Endothelial cell of umbilical vein (primary cell): ENCODE data around the gene NTSR1. TPM values are rescaled to one million over a fixed set of nuclear protein-coding genes. Genes with fewer than 3 reads are reported as not detected.

Experiments
- BruUV-seq: library from RNA; stranded (reverse); fragments of 400-500 nt; replicated peaks from 2 replicates; lab custom pipeline; 2021; lab: Mats Ljungman, UMichigan
- CTCF ChIA-PET: fragments of 300-600, 350-600 bp; sonication (Branson Sonifier 250); formaldehyde crosslinking; loops from one replicate; lab custom pipeline; 2021; ENCODE audit warnings: antibody characterized with exemption, inconsistent platforms; lab: Charles Lee
- POLR2A ChIA-PET: fragments of 300-600, 350-600 bp; sonication (Branson Sonifier 250); formaldehyde crosslinking; loops from one replicate; lab custom pipeline; 2021; ENCODE audit warnings: antibody characterized with exemption, inconsistent platforms; lab: Charles Lee
- DNase-seq: peaks from one replicate; pipeline ENCODE4 v3.0.0-alpha.2; 2011; ENCODE audit warnings: low read depth, low spot score
- FAIRE-seq: peaks from 2 replicates; lab custom pipeline; 2011; peaks lifted over from hg19 to GRCh38; lab: Jason Lieb, UNC
- H2AFZ ChIP-seq: 2 replicates; pipeline ENCODE4 v1.6.0; 2012; ENCODE audit warnings: low read depth, low read length, control low read depth, inconsistent platforms
- H3K27ac ChIP-seq: 2 replicates; pipeline ENCODE4 v1.5.1; 2011; ENCODE audit warnings: low read depth, mild to moderate bottlenecking, control low read depth, low read length, moderate library complexity; ENCODE audit not compliant: insufficient read depth
- H3K27me3 ChIP-seq, 2 experiments: 2 replicates each; pipeline versions ENCODE4 v1.6.0 to v1.6.1; 2011; ENCODE audit warnings: low read length in 2 of 2, mixed read lengths in 1 of 2; ENCODE audit not compliant: control insufficient read depth in 2 of 2, insufficient read depth in 2 of 2
- H3K36me3 ChIP-seq, 2 experiments: 2 replicates in 1 of 2; 3 replicates in 1 of 2; pipeline ENCODE4 v1.5.1; 2011; ENCODE audit warnings: low read length in 2 of 2, mild to moderate bottlenecking in 1 of 2, moderate library complexity in 1 of 2; ENCODE audit not compliant: control insufficient read depth in 2 of 2, insufficient read depth in 2 of 2; ENCODE audit errors: extremely low read depth in 1 of 2
- H3K4me1 ChIP-seq: 3 replicates; pipeline ENCODE4 v1.5.1; 2011; ENCODE audit warnings: mild to moderate bottlenecking, low read length; ENCODE audit not compliant: control insufficient read depth, insufficient read depth; ENCODE audit errors: extremely low read depth
- H3K4me2 ChIP-seq: 2 replicates; pipeline ENCODE4 v1.6.1; 2011; ENCODE audit warnings: low read length, control low read depth, mixed read lengths; ENCODE audit not compliant: insufficient read depth
- H3K4me3 ChIP-seq, 3 experiments: fragments of 200-600 bp in 1 of 3; sonication (generic), shearing (Covaris generic) in 1 of 3; replicated peaks in 1 of 3; 2 replicates each; pipeline ENCODE4 v1.5.1; 2011 to 2016; ENCODE audit warnings: control low read depth in 3 of 3, low read length in 3 of 3, mild to moderate bottlenecking in 2 of 3, inconsistent platforms in 1 of 3, low read depth in 1 of 3, moderate library complexity in 1 of 3; ENCODE audit not compliant: insufficient read depth in 1 of 3
- H3K79me2 ChIP-seq: 2 replicates; pipeline ENCODE4 v1.6.0; 2012; ENCODE audit warnings: low read length, inconsistent platforms; ENCODE audit not compliant: control insufficient read depth, insufficient read depth
- H3K9ac ChIP-seq: replicated peaks from 2 replicates; pipeline ENCODE3; 2011; ENCODE audit warnings: low read length, control low read depth; ENCODE audit not compliant: insufficient read depth; ENCODE audit errors: extremely low read depth
- H3K9me1 ChIP-seq: replicated peaks from 3 replicates; pipeline ENCODE4 v1.6.0; 2011; ENCODE audit warnings: mild to moderate bottlenecking, low read length; ENCODE audit not compliant: control insufficient read depth, insufficient read depth; ENCODE audit errors: extremely low read depth
- H3K9me3 ChIP-seq: replicated peaks from 2 replicates; pipeline ENCODE4 v1.5.1; 2012; ENCODE audit warnings: low read length, inconsistent platforms; ENCODE audit not compliant: control insufficient read depth, insufficient read depth
- H4K20me1 ChIP-seq: replicated peaks from 2 replicates; pipeline ENCODE3; 2011; ENCODE audit warnings: mild to moderate bottlenecking, low read length; ENCODE audit not compliant: control insufficient read depth, insufficient read depth; ENCODE audit errors: extremely low read depth
- CTCF ChIP-seq, 2 donors: IDR thresholded peaks; 1 replicate in 1 of 2; 2 replicates in 1 of 2; pipeline ENCODE4 v1.5.1; 2011; ENCODE audit warnings: low read length in 2 of 2, mild to moderate bottlenecking in 2 of 2, moderate library complexity in 2 of 2, control low read depth in 1 of 2, inconsistent platforms in 1 of 2, low read depth in 1 of 2; ENCODE audit not compliant: insufficient read depth in 1 of 2; ENCODE audit errors: extremely low read depth in 1 of 2
- EZH2 ChIP-seq: IDR thresholded peaks from 2 replicates; pipeline ENCODE4 v1.6.1; 2012; ENCODE audit warnings: borderline replicate concordance, low read depth, mild to moderate bottlenecking, moderate library complexity, low read length, inconsistent platforms; ENCODE audit not compliant: severe bottlenecking
- FOS ChIP-seq: IDR thresholded peaks from 2 replicates; pipeline ENCODE4 v1.6.1; 2011; ENCODE audit warnings: mild to moderate bottlenecking, low read length, moderate library complexity, borderline replicate concordance; ENCODE audit not compliant: insufficient read depth
- GATA2 ChIP-seq: IDR thresholded peaks from 2 replicates; pipeline ENCODE4 v1.7.0; 2011; ENCODE audit warnings: low read depth, mild to moderate bottlenecking, moderate library complexity, mixed read lengths, low read length; ENCODE audit not compliant: insufficient read length, insufficient read depth
- JUN ChIP-seq: IDR thresholded peaks from 2 replicates; pipeline ENCODE4 v1.6.1; 2011; ENCODE audit warnings: borderline replicate concordance, low read depth; ENCODE audit not compliant: insufficient read length, insufficient read depth
- MAX ChIP-seq: IDR thresholded peaks from 2 replicates; pipeline ENCODE4 v1.6.1; 2011; ENCODE audit not compliant: insufficient read depth, insufficient read length
- MYC ChIP-seq: IDR thresholded peaks from one replicate; pipeline ENCODE4 v1.6.1; 2011; ENCODE audit warnings: mild to moderate bottlenecking, low read depth, low read length
- POLR2A ChIP-seq: IDR thresholded peaks from 2 replicates; pipeline ENCODE4 v1.6.1; 2012; ENCODE audit warnings: low read depth, mild to moderate bottlenecking, control low read depth, low read length
- POLR2AphosphoS5 ChIP-seq: IDR thresholded peaks from 2 replicates; pipeline ENCODE4 v1.6.1; 2012; ENCODE audit warnings: low read depth, mild to moderate bottlenecking, control low read depth, low read length, moderate library complexity; ENCODE audit not compliant: insufficient read depth
- dilution Hi-C: fragments of 300-500 bp; cut with MboI; formaldehyde crosslinking; loops from one replicate; pipeline ENCODE4 v1.15.0; 2019; ENCODE audit warnings: low sequenced_read_pairs; ENCODE audit not compliant: extremely low pct_ligation_motif_present
- intact Hi-C: fragments of 100-400 bp; cut with micrococcal nuclease; formaldehyde crosslinking; loops from one replicate; pipeline ENCODE4 v1.10.0; 2022
- polyA plus RNA-seq, 4 experiments: library from polyadenylated mRNA; depleted of rRNA in 3 of 4; stranded (reverse) in 3 of 4; unstranded in 1 of 4; fragments of >200 nt; gene quantifications; 2 replicates each; pipeline versions ENCODE4 v1.2.1 to v1.2.3, GENCODE V29; 2011 to 2012; ENCODE audit warnings: missing spikeins in 1 of 4
- total RNA-seq: library from RNA; stranded (reverse); gene quantifications from 2 replicates; pipeline ENCODE4 v1.2.3, GENCODE V29; 2021

Gene NTSR1
- total and polyA plus RNA-seq, 2 donors (not counting 3 experiments of a cell fraction or from before 2014, with no cell fraction given) = 0.14 to 2.1 TPM

GRCh38 chr20:62782149-62782892 lies 73.7 kb downstream of the NTSR1 start:
- dilution Hi-C loops = no loop called here
- Histone ChIP-seq H3K79me2 (no peaks in the 10 kb centered on the region), H3K36me3 (no peaks in the 10 kb centered on the region), H3K9me1 (no peaks in the 10 kb centered on the region), H3K27ac (no peak overlapping the region), H4K20me1 (no peaks in the 10 kb centered on the region), H3K4me1 (peaks cover 5% of the 10 kb centered on the region), H3K9me3 (no peaks in the 10 kb centered on the region), H3K4me2 (no peak overlapping the region), H3K27me3 (no peaks in the 10 kb centered on the region), H3K4me3 (no peak overlapping the region), H3K9ac (no peak overlapping the region), H2AFZ (no peak overlapping the region)
- ChIA-PET POLR2A (no interaction called here), CTCF (interaction anchor here (0.8 to 1.9 kb wide), 8 partner anchors 9 to 114 kb away, joined by 3 to 19 read pairs (median 5); no protein-coding TSS in a partner anchor)
- BruUV-seq = no TSS peak
- no peak for TF ChIP-seq GATA2
- TF ChIP-seq MYC = no peak
- TF ChIP-seq EZH2 = no peak
- no peak for TF ChIP-seq CTCF (IDR thresholded peaks at IDR 0.05; ENCODE audit: extremely low read depth in 1 of 2, insufficient read depth in 1 of 2, low read depth in 1 of 2, low read length in 2 of 2)
- TF ChIP-seq POLR2AphosphoS5 = no peak
- TF ChIP-seq JUN = no peak
- TF ChIP-seq FOS = no peak
- TF ChIP-seq MAX = no peak
- TF ChIP-seq POLR2A = no peak
- FAIRE-seq (no peak), DNase-seq (no peak)
- intact Hi-C loops = loop anchor here (2.0 kb wide), 1 partner anchor 114 kb away; no protein-coding TSS in a partner anchor
